Muscle layer of colon (tissue), 2 donors: ENCODE results near the gene CBLB.

Experiments
- H3K27ac ChIP-seq: one replicate; pipeline ENCODE4 v1.7.0; 2013; ENCODE audit warnings: low read depth, mild to moderate bottlenecking, low read length, moderate library complexity
- H3K27me3 ChIP-seq, 2 donors: one replicate each; pipeline ENCODE4 v1.7.0; 2013; ENCODE audit warnings: low read length in 2 of 2, mild to moderate bottlenecking in 2 of 2; ENCODE audit not compliant: insufficient read depth in 2 of 2, control insufficient read depth in 1 of 2
- H3K36me3 ChIP-seq: one replicate; pipeline ENCODE4 v1.7.0; 2013; ENCODE audit warnings: mild to moderate bottlenecking, low read length; ENCODE audit not compliant: insufficient read depth
- H3K4me1 ChIP-seq: one replicate; pipeline ENCODE4 v1.7.0; 2013; ENCODE audit warnings: mild to moderate bottlenecking, low read length; ENCODE audit not compliant: insufficient read depth
- H3K4me3 ChIP-seq, 2 donors: one replicate each; pipeline ENCODE4 v1.7.0; 2013; ENCODE audit warnings: low read length in 2 of 2, low read depth in 1 of 2, mild to moderate bottlenecking in 1 of 2, moderate library complexity in 1 of 2
- H3K9ac ChIP-seq: one replicate; pipeline ENCODE4 v1.7.0; 2013; ENCODE audit warnings: low read length
- H3K9me3 ChIP-seq: one replicate; pipeline ENCODE4 v1.7.0; 2013; ENCODE audit warnings: mild to moderate bottlenecking, low read length
- donor health status: abdominal sarcoma.
- donor health status: Adenocarcinoma of cecum.

Gene CBLB

GRCh38 chr3:105811518-105812193 is 57.2 kb downstream of the CBLB start:
- H3K4me3 ChIP-seq, result no peak overlapping the region
- H3K9ac ChIP-seq, result no peak overlapping the region
- no peaks in the 10 kb centered on the region for H3K9me3 ChIP-seq
- H3K4me1 ChIP-seq, result peaks cover 20% of the 10 kb centered on the region
- no peaks in the 10 kb centered on the region for H3K36me3 ChIP-seq
- H3K27ac ChIP-seq, result no peak overlapping the region
- no peaks in the 10 kb centered on the region for H3K27me3 ChIP-seq

GRCh38 chr3:105809208-105809888 is 59.5 kb downstream of the CBLB start:
- Histone ChIP-seq H3K27me3 (no peaks in the 10 kb centered on the region), H3K4me1 (peaks cover 26% of the 10 kb centered on the region), H3K4me3 (no peak overlapping the region), H3K9me3 (no peaks in the 10 kb centered on the region), H3K36me3 (no peaks in the 10 kb centered on the region), H3K9ac (no peak overlapping the region), H3K27ac (no peak overlapping the region)

GRCh38 chr3:105807701-105808100 is 61.1 kb downstream of the CBLB start:
- H3K27me3 ChIP-seq, result no peaks in the 10 kb centered on the region
- no peaks in the 10 kb centered on the region for H3K9me3 ChIP-seq
- peaks cover 26% of the 10 kb centered on the region for H3K4me1 ChIP-seq
- no peaks in the 10 kb centered on the region for H3K36me3 ChIP-seq
- no peak overlapping the region for H3K27ac ChIP-seq
- no peak overlapping the region for H3K9ac ChIP-seq
- H3K4me3 ChIP-seq, result no peak overlapping the region

- H3K27ac ChIP-seq, result no peak overlapping the region
- H3K9me3 ChIP-seq, result no peaks in the 10 kb centered on the region
- H3K9ac ChIP-seq, result no peak overlapping the region
- H3K36me3 ChIP-seq, result no peaks in the 10 kb centered on the region
- no peaks in the 10 kb centered on the region for H3K27me3 ChIP-seq
- peaks cover 26% of the 10 kb centered on the region for H3K4me1 ChIP-seq
- H3K4me3 ChIP-seq, result no peak overlapping the region
These were observed 61.7 kb downstream of the CBLB start for GRCh38 chr3:105807146-105807545.

GRCh38 chr3:105806359-105806758 is 62.5 kb downstream of the CBLB start:
- peaks cover 27% of the 10 kb centered on the region for H3K4me1 ChIP-seq
- no peaks in the 10 kb centered on the region for H3K27me3 ChIP-seq
- H3K9ac ChIP-seq, result no peak overlapping the region
- H3K4me3 ChIP-seq, result no peak overlapping the region
- no peaks in the 10 kb centered on the region for H3K36me3 ChIP-seq
- H3K9me3 ChIP-seq, result no peaks in the 10 kb centered on the region
- H3K27ac ChIP-seq, result no peak overlapping the region

- Histone ChIP-seq H3K4me3 (no peak overlapping the region), H3K36me3 (no peaks in the 10 kb centered on the region), H3K9ac (no peak overlapping the region), H3K27me3 (no peaks in the 10 kb centered on the region), H3K27ac (no peak overlapping the region), H3K4me1 (peaks cover 27% of the 10 kb centered on the region), H3K9me3 (no peaks in the 10 kb centered on the region)
These were observed 63.4 kb downstream of the CBLB start for GRCh38 chr3:105805404-105805803.

- Histone ChIP-seq H3K27me3 (no peaks in the 10 kb centered on the region), H3K9ac (no peak overlapping the region), H3K36me3 (no peaks in the 10 kb centered on the region), H3K4me1 (peaks cover 14% of the 10 kb centered on the region), H3K27ac (no peak overlapping the region), H3K9me3 (no peaks in the 10 kb centered on the region), H3K4me3 (no peak overlapping the region)
These were observed 66.6 kb downstream of the CBLB start for GRCh38 chr3:105802118-105802706.

GRCh38 chr3:105801397-105801796 is 67.4 kb downstream of the CBLB start:
- no peak overlapping the region for H3K9ac ChIP-seq
- H3K4me1 ChIP-seq, result peaks cover 9% of the 10 kb centered on the region
- H3K4me3 ChIP-seq, result no peak overlapping the region
- H3K9me3 ChIP-seq, result no peaks in the 10 kb centered on the region
- H3K36me3 ChIP-seq, result no peaks in the 10 kb centered on the region
- no peak overlapping the region for H3K27ac ChIP-seq
- H3K27me3 ChIP-seq, result no peaks in the 10 kb centered on the region

GRCh38 chr3:105800320-105800719 is 68.5 kb downstream of the CBLB start:
- Histone ChIP-seq H3K36me3 (no peaks in the 10 kb centered on the region), H3K9ac (no peak overlapping the region), H3K4me3 (no peak overlapping the region), H3K27ac (no peak overlapping the region), H3K27me3 (no peaks in the 10 kb centered on the region), H3K9me3 (no peaks in the 10 kb centered on the region), H3K4me1 (peaks cover 5% of the 10 kb centered on the region)

- H3K27ac ChIP-seq, result no peak overlapping the region
- no peak overlapping the region for H3K4me3 ChIP-seq
- no peaks in the 10 kb centered on the region for H3K9me3 ChIP-seq
These were observed 69.5 kb downstream of the CBLB start for GRCh38 chr3:105799286-105799685.

GRCh38 chr3:105798381-105798934 is 70.4 kb downstream of the CBLB start:
- Histone ChIP-seq H3K36me3 (no peaks in the 10 kb centered on the region), H3K27me3 (no peaks in the 10 kb centered on the region), H3K4me1 (peaks cover 5% of the 10 kb centered on the region), H3K9ac (no peak overlapping the region), H3K27ac (no peak overlapping the region), H3K4me3 (no peak overlapping the region), H3K9me3 (no peaks in the 10 kb centered on the region)

More at GRCh38 chr3:105799286-105799685, 69.5 kb downstream of the CBLB start:
- H3K4me1 ChIP-seq, result peaks cover 5% of the 10 kb centered on the region
- no peaks in the 10 kb centered on the region for H3K36me3 ChIP-seq
- no peak overlapping the region for H3K9ac ChIP-seq
- H3K27me3 ChIP-seq, result no peaks in the 10 kb centered on the region
